Parathyroid adenoma (tissue), 2 donors: ENCODE results near the gene COLEC11.

Source experiments
- H2AFZ ChIP-seq: fragments of 300-600 bp; sonication (generic); one replicate; pipeline ENCODE4 v1.7.0; 2017; ENCODE audit warnings: antibody characterized with exemption, mild to moderate bottlenecking
- H3K27ac ChIP-seq: fragments of 300-600 bp; sonication (generic); one replicate; pipeline ENCODE4 v1.7.0; 2017
- H3K27me3 ChIP-seq: fragments of 300-600 bp; sonication (generic); one replicate; pipeline ENCODE4 v1.7.0; 2017; ENCODE audit warnings: low read length; ENCODE audit not compliant: control insufficient read depth, insufficient read depth
- H3K36me3 ChIP-seq: fragments of 300-600 bp; sonication (generic); one replicate; pipeline ENCODE4 v1.7.0; 2017; ENCODE audit warnings: low read length; ENCODE audit not compliant: control insufficient read depth, insufficient read depth
- H3K4me1 ChIP-seq: fragments of 300-600 bp; sonication (generic); one replicate; pipeline ENCODE4 v1.7.0; 2017; ENCODE audit warnings: control low read depth
- H3K4me2 ChIP-seq: fragments of 300-600 bp; sonication (generic); one replicate; pipeline ENCODE4 v1.7.0; 2017; ENCODE audit warnings: low read length
- H3K4me3 ChIP-seq: fragments of 300-600 bp; sonication (generic); one replicate; pipeline ENCODE4 v1.7.0; 2017; ENCODE audit warnings: low read depth, low read length
- H3K79me2 ChIP-seq: fragments of 300-600 bp; sonication (generic); one replicate; pipeline ENCODE4 v1.7.0; 2017; ENCODE audit warnings: control low read depth
- H3K9ac ChIP-seq: fragments of 300-600 bp; sonication (generic); one replicate; pipeline ENCODE4 v1.7.0; 2017; ENCODE audit warnings: mild to moderate bottlenecking
- H3K9me3 ChIP-seq: fragments of 300-600 bp; sonication (generic); one replicate; pipeline ENCODE4 v1.7.0; 2017; ENCODE audit warnings: low read length; ENCODE audit not compliant: control insufficient read depth
- CTCF ChIP-seq: fragments of 300-600 bp; sonication (generic); IDR thresholded peaks from one replicate; pipeline ENCODE4 v1.7.0; 2017; ENCODE audit warnings: antibody characterized with exemption, mild to moderate bottlenecking
- donor health status: primary hyperparathyroidism.

The COLEC11 gene

GRCh38 chr2:3598912-3599854 lies 4.3 kb downstream of the COLEC11 start:
- Histone ChIP-seq H3K4me1 (peaks cover 3% of the 10 kb centered on the region), H3K9ac (no peak overlapping the region), H2AFZ (no peak overlapping the region), H3K27ac (no peak overlapping the region), H3K79me2 (no peaks in the 10 kb centered on the region), H3K4me2 (no peak overlapping the region), H3K4me3 (no peak overlapping the region), H3K27me3 (no peaks in the 10 kb centered on the region), H3K36me3 (no peaks in the 10 kb centered on the region), H3K9me3 (no peaks in the 10 kb centered on the region)
- no peak for TF ChIP-seq CTCF

- TF ChIP-seq CTCF, result no peak
- Histone ChIP-seq H3K4me2 (no peak overlapping the region), H3K9me3 (no peaks in the 10 kb centered on the region)
Observed at GRCh38 chr2:3600256-3600855, 5.4 kb downstream of the COLEC11 start.

DNA sequence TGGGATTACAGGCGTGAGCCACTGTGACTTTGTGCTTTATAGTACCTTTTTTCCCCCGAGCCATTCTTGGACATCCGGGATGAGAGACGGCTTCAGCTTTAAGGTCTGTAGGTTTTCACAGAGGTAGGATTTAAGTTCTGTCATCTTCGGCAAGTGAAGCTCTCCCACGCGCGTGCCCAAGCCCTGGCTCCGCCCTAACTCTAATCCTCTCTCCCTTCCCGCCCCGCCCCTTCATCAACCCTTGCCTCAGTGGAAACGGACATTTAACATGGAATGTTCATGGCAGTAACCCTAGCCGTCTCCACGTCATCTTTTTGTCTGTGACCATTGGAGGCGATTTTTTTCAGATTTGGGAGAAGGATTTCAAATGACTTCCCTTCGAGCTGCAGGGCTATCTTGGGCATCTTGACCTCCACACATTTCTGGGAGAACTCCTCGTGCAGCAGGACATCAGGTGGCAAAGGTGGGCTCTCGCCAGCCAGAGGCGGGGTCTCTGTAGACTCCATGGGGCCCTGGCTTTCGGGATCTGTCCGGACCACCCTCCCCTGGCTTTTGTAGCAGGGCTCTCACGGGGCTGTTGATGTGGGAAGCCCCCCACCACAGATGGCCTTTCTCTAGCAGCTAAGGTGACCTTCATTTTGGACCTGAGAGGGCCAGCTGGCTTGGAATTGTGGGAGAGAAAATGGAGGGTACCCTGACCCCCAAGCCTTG lies 6.8 kb downstream of the COLEC11 start:
- H3K36me3 ChIP-seq, result no peaks in the 10 kb centered on the region
- H3K4me3 ChIP-seq, result no peak overlapping the region
- no peak overlapping the region for H2AFZ ChIP-seq
- no peak overlapping the region for H3K9ac ChIP-seq
- no peaks in the 10 kb centered on the region for H3K79me2 ChIP-seq
- no peak overlapping the region for H3K27ac ChIP-seq
- H3K4me2 ChIP-seq, result no peak overlapping the region
- no peaks in the 10 kb centered on the region for H3K27me3 ChIP-seq
- no peak for TF ChIP-seq CTCF
- no peaks in the 10 kb centered on the region for H3K4me1 ChIP-seq
- no peaks in the 10 kb centered on the region for H3K9me3 ChIP-seq

More at GRCh38 chr2:3600256-3600855, 5.4 kb downstream of the COLEC11 start:
- no peak overlapping the region for H3K9ac ChIP-seq
- H3K79me2 ChIP-seq, result no peaks in the 10 kb centered on the region
- H3K36me3 ChIP-seq, result no peaks in the 10 kb centered on the region
- no peak overlapping the region for H3K4me3 ChIP-seq
- no peak overlapping the region for H3K27ac ChIP-seq
- peaks cover 3% of the 10 kb centered on the region for H3K4me1 ChIP-seq
- no peaks in the 10 kb centered on the region for H3K27me3 ChIP-seq
- no peak overlapping the region for H2AFZ ChIP-seq

DNA sequence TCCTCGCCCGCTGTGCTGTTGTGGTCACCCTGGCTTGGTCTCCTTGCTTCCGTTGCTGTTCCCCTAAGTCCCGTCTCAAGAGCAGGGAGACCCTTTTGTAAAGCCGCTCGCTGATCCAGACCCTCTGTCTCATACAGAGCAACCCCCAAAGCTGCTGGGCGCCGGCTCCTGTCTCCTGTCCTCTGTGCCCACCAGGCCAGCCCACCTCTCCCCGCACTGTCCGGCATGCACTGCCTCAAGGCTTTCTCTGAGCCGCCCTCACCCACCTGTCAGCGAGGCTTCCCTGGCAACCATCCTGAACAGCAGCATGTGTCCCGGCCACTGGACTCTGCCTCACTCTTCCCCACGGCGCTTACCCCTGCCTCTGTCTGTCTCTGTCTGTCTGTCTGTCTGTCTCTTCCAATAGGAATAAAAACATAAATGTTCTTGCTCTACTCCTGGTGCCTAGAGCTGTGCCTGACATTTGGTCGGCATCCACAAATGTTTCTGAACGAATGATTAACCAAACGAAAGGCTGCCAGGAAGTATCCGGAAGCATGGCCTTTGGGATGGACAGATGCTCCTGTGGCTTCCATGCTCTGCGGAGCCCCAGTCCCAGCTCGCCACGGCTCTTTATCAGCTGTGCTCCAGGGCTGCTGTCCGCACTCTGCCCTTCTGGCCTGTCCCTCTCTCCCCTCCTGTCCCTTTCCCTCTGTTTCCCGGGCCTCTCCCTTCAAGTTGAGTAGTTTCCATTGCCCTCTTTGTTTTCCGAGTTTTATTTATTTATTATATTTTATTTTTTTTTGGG lies 7.8 kb downstream of the COLEC11 start:
- no peak overlapping the region for H3K4me2 ChIP-seq
- H3K36me3 ChIP-seq, result no peaks in the 10 kb centered on the region
- no peaks in the 10 kb centered on the region for H3K79me2 ChIP-seq
- no peak overlapping the region for H2AFZ ChIP-seq
- no peaks in the 10 kb centered on the region for H3K4me1 ChIP-seq
- H3K9ac ChIP-seq, result no peak overlapping the region
- H3K9me3 ChIP-seq, result no peaks in the 10 kb centered on the region
- no peak overlapping the region for H3K4me3 ChIP-seq
- TF ChIP-seq CTCF, result no peak
- H3K27me3 ChIP-seq, result no peaks in the 10 kb centered on the region
- no peak overlapping the region for H3K27ac ChIP-seq
